Thyroid gland (tissue), 4 donors: ENCODE results near the gene UFD1. TPM values are rescaled to one million over a fixed set of nuclear protein-coding genes. Genes with fewer than 3 reads are reported as not detected.

Experiments used
- DNase-seq, 2 donors: peaks; one replicate each; pipeline ENCODE4 v3.0.0-alpha.2; 2019
- H3K27ac ChIP-seq, 3 donors: fragments of 200-600 bp; sonication (generic); 1 replicate in 2 of 3; 2 replicates in 1 of 3; pipeline ENCODE4 v1.5.1; 2016 to 2019; ENCODE audit warnings: mild to moderate bottlenecking in 1 of 3, moderate library complexity in 1 of 3
- H3K27me3 ChIP-seq: fragments of 200-600 bp; sonication (generic); one replicate; pipeline ENCODE4 v1.5.1; 2019
- H3K36me3 ChIP-seq, 2 donors: fragments of 200-600 bp; sonication (generic); one replicate each; pipeline ENCODE4 v1.5.1; 2016 to 2019
- H3K4me1 ChIP-seq, 2 donors: fragments of 200-600 bp; sonication (generic); one replicate each; pipeline ENCODE4 v1.5.1; 2017 to 2019
- H3K4me3 ChIP-seq, 3 donors: fragments of 200-600 bp; sonication (generic); replicated peaks in 1 of 3; 1 replicate in 2 of 3; 2 replicates in 1 of 3; pipeline ENCODE4 v1.5.1; 2016; ENCODE audit warnings: mild to moderate bottlenecking in 1 of 3
- H3K9me3 ChIP-seq: fragments of 200-600 bp; sonication (generic); one replicate; pipeline ENCODE4 v1.5.1; 2017
- CTCF ChIP-seq, 6 experiments: fragments of 200-600 bp in 3 of 6; fragments of 450-650 bp in 3 of 6; sonication (generic) in 3 of 6; IDR thresholded peaks; one replicate each; pipeline ENCODE4 v1.5.1; 2016 to 2019; ENCODE audit warnings: antibody characterized with exemption in 6 of 6, mild to moderate bottlenecking in 2 of 6, inconsistent platforms in 1 of 6, moderate library complexity in 1 of 6
- POLR2A ChIP-seq, 2 donors: fragments of 450-650 bp; IDR thresholded peaks; one replicate each; pipeline ENCODE4 v1.6.1; 2017; ENCODE audit warnings: antibody characterized with exemption in 2 of 2, mild to moderate bottlenecking in 2 of 2, moderate library complexity in 1 of 2
- WGBS, 2 donors: methylation state at CpG; one replicate each; pipeline ENCODE4 v1.1.5; 2017; 5-methylcytosine and 5-hydroxymethylcytosine counted together
- intact Hi-C: fragments of 100-400 bp; cut with DNase I; formaldehyde crosslinking; loops from one replicate; pipeline ENCODE4 v1.15.1; 2023
- total RNA-seq, 4 donors: library from RNA; depleted of rRNA; stranded (reverse); fragments of >200 nt; gene quantifications; one replicate each; pipeline ENCODE4 v1.2.3, GENCODE V29; 2016

UFD1 gene
- total RNA-seq, 4 donors from 2014 or later = 29.3 to 52.7 (median 44.2) TPM

- TF ChIP-seq CTCF (IDR thresholded peaks at IDR 0.05) (no peak), POLR2A (IDR thresholded peaks at IDR 0.05) (no peak)
- WGBS, 2 donors = 91 to 94% methylated on average over 5 to 7 of the region's 10 CpGs
- intact Hi-C loops = no loop called here
- no peak overlapping the region for H3K4me3 ChIP-seq
- no peaks in the 10 kb centered on the region for H3K9me3 ChIP-seq
- no peaks in the 10 kb centered on the region for H3K36me3 ChIP-seq
- no peak overlapping the region for H3K27ac ChIP-seq
- no peaks in the 10 kb centered on the region for H3K4me1 ChIP-seq
- DNase-seq = no peak
- no peaks in the 10 kb centered on the region for H3K27me3 ChIP-seq
Measured at GRCh38 chr22:19508024-19508776, 29.2 kb upstream of the UFD1 start.

- Histone ChIP-seq H3K9me3 (no peaks in the 10 kb centered on the region), H3K4me3 (no peak overlapping the region), H3K27ac (no peak overlapping the region), H3K36me3 (no peaks in the 10 kb centered on the region), H3K4me1 (no peaks in the 10 kb centered on the region), H3K27me3 (no peaks in the 10 kb centered on the region)
- 96 to 98% methylated on average over 4 of the region's 4 CpGs for WGBS, 2 donors
- intact Hi-C loops = no loop called here
- TF ChIP-seq CTCF (IDR thresholded peaks at IDR 0.05) (no peak), POLR2A (IDR thresholded peaks at IDR 0.05) (no peak)
- DNase-seq = no peak
Measured at GRCh38 chr22:19507534-19507861, 28.5 kb upstream of the UFD1 start.

DNA sequence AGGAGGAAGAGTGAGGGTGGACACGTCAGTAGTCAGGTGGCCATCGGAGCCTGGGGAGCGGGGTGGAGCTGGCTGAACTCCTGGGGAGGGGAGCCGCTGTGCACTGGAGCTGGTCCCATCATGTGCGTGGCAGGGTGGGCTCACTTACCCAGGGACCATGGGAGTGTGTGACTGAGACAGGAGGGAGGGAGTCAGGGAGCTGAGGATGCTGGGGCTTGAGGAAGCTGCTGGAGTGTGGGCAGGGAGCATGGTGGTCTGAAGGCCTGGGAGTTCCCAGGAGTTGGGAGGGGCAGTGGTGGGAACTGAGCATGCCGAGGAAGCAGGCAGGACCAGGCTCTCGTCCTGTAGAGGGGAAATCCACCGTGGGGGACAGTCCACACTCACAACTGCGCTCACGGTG lies 27.2 kb upstream of the UFD1 start:
- no peak for DNase-seq
- H3K27ac ChIP-seq = no peak overlapping the region
- no peaks in the 10 kb centered on the region for H3K27me3 ChIP-seq
- no peaks in the 10 kb centered on the region for H3K9me3 ChIP-seq
- intact Hi-C loops = no loop called here
- no peak for TF ChIP-seq POLR2A (IDR thresholded peaks at IDR 0.05)
- no peaks in the 10 kb centered on the region for H3K4me1 ChIP-seq
- 88 to 89% methylated on average over 10 of the region's 10 CpGs for WGBS, 2 donors
- H3K4me3 ChIP-seq = no peak overlapping the region
- no peaks in the 10 kb centered on the region for H3K36me3 ChIP-seq

- TF ChIP-seq POLR2A (IDR thresholded peaks at IDR 0.05) = no peak
- no peak for TF ChIP-seq CTCF (IDR thresholded peaks at IDR 0.05)
- intact Hi-C loops = no loop called here
- Histone ChIP-seq H3K27ac (no peak overlapping the region), H3K4me3 (no peak overlapping the region), H3K4me1 (no peaks in the 10 kb centered on the region), H3K36me3 (no peaks in the 10 kb centered on the region), H3K9me3 (no peaks in the 10 kb centered on the region), H3K27me3 (no peaks in the 10 kb centered on the region)
- no peak for DNase-seq
- 98 to 100% methylated on average over 4 to 5 of the region's 5 CpGs for WGBS, 2 donors
Measured at GRCh38 chr22:19505735-19506126, 26.7 kb upstream of the UFD1 start.

- Histone ChIP-seq H3K36me3 (no peaks in the 10 kb centered on the region), H3K27me3 (no peaks in the 10 kb centered on the region), H3K4me3 (no peak overlapping the region), H3K9me3 (no peaks in the 10 kb centered on the region), H3K27ac (no peak overlapping the region), H3K4me1 (no peaks in the 10 kb centered on the region)
- DNase-seq = no peak
- 90 to 92% methylated on average over 16 to 18 of the region's 18 CpGs for WGBS, 2 donors
- intact Hi-C loops = no loop called here
- no peak for TF ChIP-seq POLR2A (IDR thresholded peaks at IDR 0.05)
- no peak for TF ChIP-seq CTCF (IDR thresholded peaks at IDR 0.05)
Measured at GRCh38 chr22:19504900-19505734, 26.1 kb upstream of the UFD1 start.
